ENCODE data around the gene UBTD2. TPM values are rescaled to one million over a fixed set of nuclear protein-coding genes. Genes with fewer than 3 reads are reported as not detected.

The UBTD2 gene
- total and polyA plus RNA-seq, 2 experiments from 2014 or later: 23.9 to 26.2 TPM

- no peak for TF ChIP-seq CTCF (IDR thresholded peaks at IDR 0.05; ENCODE audit: low read depth, low read length)
- Histone ChIP-seq H3K4me3 (no peak overlapping the region), H3K36me3 (no peaks in the 10 kb centered on the region), H3K9me3 (ENCODE audit: low read depth) (no peaks in the 10 kb centered on the region), H3K27me3 (no peaks in the 10 kb centered on the region), H3K27ac (peak overlapping the region; percentile 81), H3K4me1 (ENCODE audit: low read depth) (peaks cover 29% of the 10 kb centered on the region)
- DNase-seq (ENCODE audit: low read depth in 1 of 2, low spot score in 1 of 2): no peak
These were observed 15.6 kb downstream of the UBTD2 start for GRCh38 chr5:172267943-172268342.

- Histone ChIP-seq H3K4me1 (ENCODE audit: low read depth) (peaks cover 29% of the 10 kb centered on the region), H3K27me3 (no peaks in the 10 kb centered on the region), H3K4me3 (no peak overlapping the region), H3K9me3 (ENCODE audit: low read depth) (no peaks in the 10 kb centered on the region), H3K27ac (peak overlapping the region; percentile 81), H3K36me3 (no peaks in the 10 kb centered on the region)
- TF ChIP-seq CTCF (IDR thresholded peaks at IDR 0.05; ENCODE audit: low read depth, low read length): no peak
- peak in 1 of 2 donors; percentile 37 for DNase-seq (ENCODE audit: low read depth in 1 of 2, low spot score in 1 of 2)
These were observed 16.9 kb downstream of the UBTD2 start for GRCh38 chr5:172266676-172267092.

DNA sequence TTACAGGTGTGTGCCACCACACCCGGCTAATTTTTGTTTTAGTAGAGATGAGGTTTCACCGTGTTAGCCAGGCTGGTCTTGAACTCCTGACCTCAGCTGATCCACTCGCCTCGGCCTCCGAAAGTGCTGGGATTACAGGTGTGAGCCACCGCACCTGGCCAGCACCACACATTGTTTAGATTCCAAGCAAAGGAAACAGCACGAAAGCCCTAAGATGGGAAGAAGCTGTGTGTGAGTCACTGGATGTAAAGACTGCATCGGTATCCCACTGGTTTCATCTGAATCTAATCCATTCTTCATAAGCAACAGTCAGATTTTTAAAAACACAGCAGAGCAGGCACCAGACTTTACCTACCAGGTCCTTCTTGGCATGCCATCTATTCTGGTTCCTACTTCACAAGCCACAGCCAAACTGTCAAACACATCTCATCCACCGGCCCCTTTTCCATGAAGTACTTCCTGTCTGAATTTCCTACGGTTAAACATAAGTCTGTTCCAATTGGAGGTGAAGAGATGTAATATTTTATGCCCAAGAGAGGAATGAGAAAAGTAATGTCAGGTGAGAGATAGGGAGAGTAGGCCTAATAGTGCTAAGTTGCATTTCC is 17.4 kb downstream of the UBTD2 start:
- Histone ChIP-seq H3K36me3 (no peaks in the 10 kb centered on the region), H3K9me3 (ENCODE audit: low read depth) (no peaks in the 10 kb centered on the region), H3K4me1 (ENCODE audit: low read depth) (peaks cover 33% of the 10 kb centered on the region), H3K27me3 (no peaks in the 10 kb centered on the region), H3K4me3 (no peak overlapping the region), H3K27ac (peak overlapping the region; percentile 81)
- DNase-seq (ENCODE audit: low read depth in 1 of 2, low spot score in 1 of 2): no peak
- TF ChIP-seq CTCF (IDR thresholded peaks at IDR 0.05; ENCODE audit: low read depth, low read length): no peak

- Histone ChIP-seq H3K27ac (no peak overlapping the region), H3K9me3 (ENCODE audit: low read depth) (no peaks in the 10 kb centered on the region), H3K27me3 (no peaks in the 10 kb centered on the region), H3K4me3 (no peak overlapping the region), H3K36me3 (no peaks in the 10 kb centered on the region), H3K4me1 (ENCODE audit: low read depth) (peaks cover 46% of the 10 kb centered on the region)
- DNase-seq (ENCODE audit: low read depth in 1 of 2, low spot score in 1 of 2): no peak
- no peak for TF ChIP-seq CTCF (IDR thresholded peaks at IDR 0.05; ENCODE audit: low read depth, low read length)
These were observed 18.7 kb downstream of the UBTD2 start for GRCh38 chr5:172264815-172265395.

DNA sequence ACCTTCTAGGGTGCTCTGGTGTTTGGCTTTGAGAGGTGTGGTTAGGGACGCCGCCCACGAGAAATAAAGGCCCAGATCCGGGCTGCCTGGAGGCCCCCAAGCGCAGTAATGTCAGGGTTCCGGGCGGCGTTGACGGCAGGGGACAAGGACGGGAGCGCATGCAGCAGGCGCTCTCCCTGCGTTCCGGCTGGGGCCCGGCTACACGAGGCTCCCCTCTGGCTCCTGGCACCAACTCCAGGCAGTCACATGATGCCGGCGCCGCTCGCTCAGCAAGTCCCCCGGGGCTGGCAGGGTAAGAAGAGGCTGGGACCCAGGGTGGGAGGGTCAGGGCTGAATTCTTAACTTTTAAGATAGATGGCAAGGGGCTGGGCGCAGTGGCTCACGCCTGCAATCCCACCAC is 28.1 kb downstream of the UBTD2 start:
- no peaks in the 10 kb centered on the region for H3K27me3 ChIP-seq
- H3K4me3 ChIP-seq: no peak overlapping the region
- H3K27ac ChIP-seq: no peak overlapping the region
- no peak for TF ChIP-seq CTCF (IDR thresholded peaks at IDR 0.05; ENCODE audit: low read depth, low read length)
- H3K4me1 ChIP-seq (ENCODE audit: low read depth): peaks cover 14% of the 10 kb centered on the region
- no peaks in the 10 kb centered on the region for H3K9me3 ChIP-seq (ENCODE audit: low read depth)
- no peak for DNase-seq (ENCODE audit: low read depth in 1 of 2, low spot score in 1 of 2)
- H3K36me3 ChIP-seq: peaks cover 6% of the 10 kb centered on the region

All from cardiac muscle cell (in vitro differentiated cells and primary cell).